ENCODE data around the gene AMY2B. TPM values are rescaled to one million over a fixed set of nuclear protein-coding genes. Genes with fewer than 3 reads are reported as not detected.
"Not testable (repeated sequence)": the region's sequence is repeated elsewhere in the genome, so short reads cannot be mapped to it uniquely, and the experiment has no call there.

Gene AMY2B
- total RNA-seq, 1 experiment from 2014 or later, result 0.11 TPM

DNA sequence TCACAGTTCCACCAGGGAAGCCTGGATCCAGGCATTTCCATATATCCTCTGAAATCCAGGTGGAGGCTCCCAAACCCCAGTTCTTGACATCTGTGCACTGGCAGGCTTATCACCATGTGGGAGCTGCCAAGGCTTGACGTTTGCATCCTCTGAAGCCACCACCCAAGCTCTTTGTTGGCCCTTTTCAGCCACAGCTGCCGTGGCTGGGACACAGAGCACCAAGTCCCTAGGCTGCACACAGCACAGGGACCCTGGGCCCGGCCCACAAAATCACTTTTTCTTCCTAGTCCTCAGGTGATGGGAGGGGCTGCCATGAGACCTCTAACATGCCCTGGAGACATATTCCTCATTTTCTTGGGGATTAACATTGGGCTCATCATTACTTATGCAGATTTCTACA is 23.5 kb upstream of the AMY2B start:
- H2AFZ ChIP-seq, result no peak overlapping the region
- H3K79me2 ChIP-seq (ENCODE audit: low read depth), result no peaks in the 10 kb centered on the region
- no peaks in the 10 kb centered on the region for H3K9me2 ChIP-seq (ENCODE audit: insufficient read depth)
- peaks cover 9% of the 10 kb centered on the region; the same call in 1 of the 2 replicates for H4K20me1 ChIP-seq (ENCODE audit: insufficient read depth)
- TF ChIP-seq, protein P1, sequence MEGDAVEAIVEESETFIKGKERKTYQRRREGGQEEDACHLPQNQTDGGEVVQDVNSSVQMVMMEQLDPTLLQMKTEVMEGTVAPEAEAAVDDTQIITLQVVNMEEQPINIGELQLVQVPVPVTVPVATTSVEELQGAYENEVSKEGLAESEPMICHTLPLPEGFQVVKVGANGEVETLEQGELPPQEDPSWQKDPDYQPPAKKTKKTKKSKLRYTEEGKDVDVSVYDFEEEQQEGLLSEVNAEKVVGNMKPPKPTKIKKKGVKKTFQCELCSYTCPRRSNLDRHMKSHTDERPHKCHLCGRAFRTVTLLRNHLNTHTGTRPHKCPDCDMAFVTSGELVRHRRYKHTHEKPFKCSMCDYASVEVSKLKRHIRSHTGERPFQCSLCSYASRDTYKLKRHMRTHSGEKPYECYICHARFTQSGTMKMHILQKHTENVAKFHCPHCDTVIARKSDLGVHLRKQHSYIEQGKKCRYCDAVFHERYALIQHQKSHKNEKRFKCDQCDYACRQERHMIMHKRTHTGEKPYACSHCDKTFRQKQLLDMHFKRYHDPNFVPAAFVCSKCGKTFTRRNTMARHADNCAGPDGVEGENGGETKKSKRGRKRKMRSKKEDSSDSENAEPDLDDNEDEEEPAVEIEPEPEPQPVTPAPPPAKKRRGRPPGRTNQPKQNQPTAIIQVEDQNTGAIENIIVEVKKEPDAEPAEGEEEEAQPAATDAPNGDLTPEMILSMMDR (conservative IDR thresholded peaks at IDR 0.05), result no peak
- TF ChIP-seq EZH2 (IDR thresholded peaks at IDR 0.05; ENCODE audit: low read depth), result no peak
- peaks cover 59% of the 10 kb centered on the region for H3K36me3 ChIP-seq (ENCODE audit: low read depth)
- no peaks in the 10 kb centered on the region for H3K4me1 ChIP-seq (replicated peaks; ENCODE audit: insufficient read depth)
- no peak overlapping the region for H3K27ac ChIP-seq
- H3K4me2 ChIP-seq, result no peak overlapping the region
- no peaks in the 10 kb centered on the region for H3K27me3 ChIP-seq (ENCODE audit: insufficient read depth, low read depth)
- intact Hi-C loops (cut with micrococcal nuclease; ENCODE audit: unreplicated experiment), result no loop called here
- DNase-seq, result no peak
- no peaks in the 10 kb centered on the region for H3K9me3 ChIP-seq (ENCODE audit: insufficient read depth, low read depth)
- ChIA-PET CTCF (no interaction called here), POLR2A (ENCODE audit: unreplicated experiment) (no interaction called here)
- no TSS peak for BruUV-seq (replicated peaks)
- H3F3A ChIP-seq (ENCODE audit: insufficient read depth, low read depth), result no peaks in the 10 kb centered on the region
- H3K4me3 ChIP-seq, result no peak overlapping the region

- ChIA-PET CTCF (no interaction called here), POLR2A (ENCODE audit: unreplicated experiment) (no interaction called here)
- Histone ChIP-seq H3K9me2 (ENCODE audit: insufficient read depth) (peaks cover 5% of the 10 kb centered on the region; the same call in 1 of the 2 replicates), H3K4me3 (no peak overlapping the region), H3F3A (ENCODE audit: insufficient read depth, low read depth) (no peaks in the 10 kb centered on the region), H3K27me3 (ENCODE audit: insufficient read depth, low read depth) (no peaks in the 10 kb centered on the region), H3K9me3 (ENCODE audit: insufficient read depth, low read depth) (no peaks in the 10 kb centered on the region), H3K79me2 (ENCODE audit: low read depth) (no peaks in the 10 kb centered on the region), H3K4me1 (replicated peaks; ENCODE audit: insufficient read depth) (no peaks in the 10 kb centered on the region), H2AFZ (no peak overlapping the region), H3K36me3 (ENCODE audit: low read depth) (no peaks in the 10 kb centered on the region), H4K20me1 (ENCODE audit: insufficient read depth) (no peaks in the 10 kb centered on the region), H3K27ac (no peak overlapping the region), H3K4me2 (no peak overlapping the region)
- TF ChIP-seq EZH2 (IDR thresholded peaks at IDR 0.05; ENCODE audit: low read depth), result no peak
- DNase-seq, result no peak
- intact Hi-C loops (cut with micrococcal nuclease; ENCODE audit: unreplicated experiment), result no loop called here
- no TSS peak for BruUV-seq (replicated peaks)
These were observed 11.0 kb upstream of the AMY2B start for GRCh38 chr1:103560427-103560826.

GRCh38 chr1:103561124-103561523 is 10.3 kb upstream of the AMY2B start:
- H3K4me2 ChIP-seq; BruUV-seq (replicated peaks); H4K20me1 ChIP-seq (ENCODE audit: insufficient read depth); H3K27me3 ChIP-seq (ENCODE audit: insufficient read depth, low read depth); H3K27ac ChIP-seq; CTCF ChIA-PET; POLR2A ChIA-PET (ENCODE audit: unreplicated experiment); H3K36me3 ChIP-seq (ENCODE audit: low read depth); H2AFZ ChIP-seq; H3K4me3 ChIP-seq; H3K9me3 ChIP-seq (ENCODE audit: insufficient read depth, low read depth); DNase-seq; H3K79me2 ChIP-seq (ENCODE audit: low read depth); H3K9me2 ChIP-seq (ENCODE audit: insufficient read depth); H3K4me1 ChIP-seq (replicated peaks; ENCODE audit: insufficient read depth); intact Hi-C loops (cut with micrococcal nuclease; ENCODE audit: unreplicated experiment); H3F3A ChIP-seq (ENCODE audit: insufficient read depth, low read depth): not testable (repeated sequence)

- Histone ChIP-seq H2AFZ (peak overlapping the region; percentile 24; the same call in 1 of the 2 replicates), H3K79me2 (ENCODE audit: low read depth) (no peaks in the 10 kb centered on the region), H3K4me2 (no peak overlapping the region), H3F3A (ENCODE audit: insufficient read depth, low read depth) (no peaks in the 10 kb centered on the region), H3K27me3 (ENCODE audit: insufficient read depth, low read depth) (no peaks in the 10 kb centered on the region), H3K9me3 (ENCODE audit: insufficient read depth, low read depth) (no peaks in the 10 kb centered on the region), H3K27ac (no peak overlapping the region), H3K4me3 (no peak overlapping the region), H3K36me3 (ENCODE audit: low read depth) (no peaks in the 10 kb centered on the region), H3K9me2 (ENCODE audit: insufficient read depth) (peaks cover 5% of the 10 kb centered on the region; the same call in 1 of the 2 replicates), H4K20me1 (ENCODE audit: insufficient read depth) (no peaks in the 10 kb centered on the region), H3K4me1 (replicated peaks; ENCODE audit: insufficient read depth) (no peaks in the 10 kb centered on the region)
- no peak for DNase-seq
- intact Hi-C loops (cut with micrococcal nuclease; ENCODE audit: unreplicated experiment), result no loop called here
- no peak for TF ChIP-seq EZH2 (IDR thresholded peaks at IDR 0.05; ENCODE audit: low read depth)
- TF ChIP-seq, protein P1 (conservative IDR thresholded peaks at IDR 0.05), result no peak
- ChIA-PET POLR2A (ENCODE audit: unreplicated experiment) (no interaction called here), CTCF (no interaction called here)
- BruUV-seq (replicated peaks), result no TSS peak
These were observed 9.6 kb upstream of the AMY2B start for GRCh38 chr1:103561643-103562395.

All from PC-9 (cell line).